HL-60 (cell line): ENCODE results near the gene TIMP4.

Experiments used
- DNase-seq, 2 experiments: peaks; one replicate each; pipeline ENCODE4 v3.0.0-alpha.2; 2010 to 2020; ENCODE audit warnings: low read depth in 1 of 2, low spot score in 1 of 2
- H3K27ac ChIP-seq: fragments of 250-450 bp; sonication (Bioruptor Pico); replicated peaks from 2 replicates; pipeline ENCODE4 v1.5.1; 2020; ENCODE audit warnings: mild to moderate bottlenecking, moderate library complexity
- H3K27me3 ChIP-seq: fragments of 250-450 bp; sonication (Bioruptor Pico); 2 replicates; pipeline ENCODE4 v1.5.1; 2021; ENCODE audit warnings: mild to moderate bottlenecking, moderate library complexity; ENCODE audit not compliant: insufficient read depth, poor library complexity, severe bottlenecking
- H3K4me3 ChIP-seq: replicated peaks from 2 replicates; pipeline ENCODE4 v1.5.1; 2011; ENCODE audit warnings: mild to moderate bottlenecking, control low read depth, low read length; ENCODE audit not compliant: insufficient read depth
- GABPA ChIP-seq: IDR thresholded peaks from 2 replicates; pipeline ENCODE4 v1.6.1; 2012; ENCODE audit warnings: low read depth
- POLR2AphosphoS5 ChIP-seq: IDR thresholded peaks from 2 replicates; pipeline ENCODE4 v1.6.1; 2012; ENCODE audit warnings: low read depth
- SPI1 ChIP-seq: IDR thresholded peaks from 2 replicates; pipeline ENCODE4 v1.6.1; 2012; ENCODE audit warnings: low read depth, mild to moderate bottlenecking, borderline replicate concordance
- TF ChIP-seq, protein P1 (sequence below): IDR thresholded peaks from 2 replicates; pipeline ENCODE4 v1.6.1; 2012; ENCODE audit warnings: low read depth; ENCODE audit not compliant: insufficient replicate concordance
- TF ChIP-seq, protein P2 (sequence below): IDR thresholded peaks from one replicate; pipeline ENCODE4 v1.5.1; 2011; ENCODE audit warnings: low read length, control low read depth, inconsistent platforms; ENCODE audit not compliant: insufficient read depth

Gene TIMP4

DNA sequence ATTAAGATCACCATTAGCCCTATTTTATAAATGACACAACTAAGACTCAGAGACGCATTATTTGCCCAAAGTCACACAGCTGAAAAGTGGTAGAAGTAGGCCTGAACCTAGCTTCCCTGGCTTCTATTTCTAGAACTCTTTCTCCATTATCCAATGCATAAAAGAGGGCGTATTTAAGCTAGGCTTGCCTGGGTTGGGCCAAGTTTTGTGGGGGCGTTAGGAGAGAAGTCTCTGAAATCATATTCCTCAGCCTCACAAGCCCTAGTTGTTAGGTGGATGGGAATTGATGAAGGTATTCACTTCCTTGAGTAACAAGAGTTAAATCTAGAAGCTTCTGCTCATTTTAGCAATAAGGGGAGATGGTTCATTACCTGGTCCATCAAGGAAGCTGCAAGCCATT lies 22.3 kb downstream of the TIMP4 start:
- no peak for DNase-seq
- Histone ChIP-seq H3K27ac (no peak overlapping the region), H3K27me3 (peaks cover 3% of the 10 kb centered on the region), H3K4me3 (no peak overlapping the region)
- TF ChIP-seq, protein P1, sequence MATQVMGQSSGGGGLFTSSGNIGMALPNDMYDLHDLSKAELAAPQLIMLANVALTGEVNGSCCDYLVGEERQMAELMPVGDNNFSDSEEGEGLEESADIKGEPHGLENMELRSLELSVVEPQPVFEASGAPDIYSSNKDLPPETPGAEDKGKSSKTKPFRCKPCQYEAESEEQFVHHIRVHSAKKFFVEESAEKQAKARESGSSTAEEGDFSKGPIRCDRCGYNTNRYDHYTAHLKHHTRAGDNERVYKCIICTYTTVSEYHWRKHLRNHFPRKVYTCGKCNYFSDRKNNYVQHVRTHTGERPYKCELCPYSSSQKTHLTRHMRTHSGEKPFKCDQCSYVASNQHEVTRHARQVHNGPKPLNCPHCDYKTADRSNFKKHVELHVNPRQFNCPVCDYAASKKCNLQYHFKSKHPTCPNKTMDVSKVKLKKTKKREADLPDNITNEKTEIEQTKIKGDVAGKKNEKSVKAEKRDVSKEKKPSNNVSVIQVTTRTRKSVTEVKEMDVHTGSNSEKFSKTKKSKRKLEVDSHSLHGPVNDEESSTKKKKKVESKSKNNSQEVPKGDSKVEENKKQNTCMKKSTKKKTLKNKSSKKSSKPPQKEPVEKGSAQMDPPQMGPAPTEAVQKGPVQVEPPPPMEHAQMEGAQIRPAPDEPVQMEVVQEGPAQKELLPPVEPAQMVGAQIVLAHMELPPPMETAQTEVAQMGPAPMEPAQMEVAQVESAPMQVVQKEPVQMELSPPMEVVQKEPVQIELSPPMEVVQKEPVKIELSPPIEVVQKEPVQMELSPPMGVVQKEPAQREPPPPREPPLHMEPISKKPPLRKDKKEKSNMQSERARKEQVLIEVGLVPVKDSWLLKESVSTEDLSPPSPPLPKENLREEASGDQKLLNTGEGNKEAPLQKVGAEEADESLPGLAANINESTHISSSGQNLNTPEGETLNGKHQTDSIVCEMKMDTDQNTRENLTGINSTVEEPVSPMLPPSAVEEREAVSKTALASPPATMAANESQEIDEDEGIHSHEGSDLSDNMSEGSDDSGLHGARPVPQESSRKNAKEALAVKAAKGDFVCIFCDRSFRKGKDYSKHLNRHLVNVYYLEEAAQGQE: no peak
- TF ChIP-seq SPI1 (no peak), POLR2AphosphoS5 (no peak), GABPA (no peak)
- TF ChIP-seq, protein P2, sequence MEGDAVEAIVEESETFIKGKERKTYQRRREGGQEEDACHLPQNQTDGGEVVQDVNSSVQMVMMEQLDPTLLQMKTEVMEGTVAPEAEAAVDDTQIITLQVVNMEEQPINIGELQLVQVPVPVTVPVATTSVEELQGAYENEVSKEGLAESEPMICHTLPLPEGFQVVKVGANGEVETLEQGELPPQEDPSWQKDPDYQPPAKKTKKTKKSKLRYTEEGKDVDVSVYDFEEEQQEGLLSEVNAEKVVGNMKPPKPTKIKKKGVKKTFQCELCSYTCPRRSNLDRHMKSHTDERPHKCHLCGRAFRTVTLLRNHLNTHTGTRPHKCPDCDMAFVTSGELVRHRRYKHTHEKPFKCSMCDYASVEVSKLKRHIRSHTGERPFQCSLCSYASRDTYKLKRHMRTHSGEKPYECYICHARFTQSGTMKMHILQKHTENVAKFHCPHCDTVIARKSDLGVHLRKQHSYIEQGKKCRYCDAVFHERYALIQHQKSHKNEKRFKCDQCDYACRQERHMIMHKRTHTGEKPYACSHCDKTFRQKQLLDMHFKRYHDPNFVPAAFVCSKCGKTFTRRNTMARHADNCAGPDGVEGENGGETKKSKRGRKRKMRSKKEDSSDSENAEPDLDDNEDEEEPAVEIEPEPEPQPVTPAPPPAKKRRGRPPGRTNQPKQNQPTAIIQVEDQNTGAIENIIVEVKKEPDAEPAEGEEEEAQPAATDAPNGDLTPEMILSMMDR: no peak

DNA sequence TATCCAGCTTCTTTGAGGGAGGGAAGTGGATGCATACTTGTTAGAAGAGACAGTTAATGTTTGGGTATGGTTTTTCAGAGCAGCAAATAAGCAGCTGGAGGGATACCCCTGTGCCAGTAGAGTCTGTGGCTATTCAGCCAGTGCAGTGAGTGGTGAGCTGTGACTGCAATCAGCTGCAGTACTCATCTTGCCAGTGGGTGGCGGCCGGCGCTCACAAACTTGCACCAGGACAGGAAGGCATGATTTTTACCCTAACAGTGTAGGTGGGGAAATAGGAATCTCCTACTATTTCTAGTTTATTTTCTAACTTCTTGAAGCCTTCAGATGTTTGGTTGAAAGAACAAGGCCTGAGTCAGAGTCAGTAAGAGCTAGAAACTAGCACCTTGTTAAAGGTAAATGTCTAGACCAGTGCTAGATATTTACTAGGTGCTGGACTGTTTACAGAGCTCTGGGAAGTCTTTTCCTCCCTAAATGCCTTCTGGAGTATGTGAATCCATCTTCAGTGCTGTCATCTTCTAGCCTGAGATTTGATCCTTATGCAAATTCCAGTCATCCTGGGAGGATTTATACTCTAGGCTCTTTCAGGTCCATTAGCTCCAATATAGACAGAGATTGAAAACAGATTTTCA lies 23.6 kb downstream of the TIMP4 start:
- Histone ChIP-seq H3K27ac (no peak overlapping the region), H3K27me3 (peaks cover 3% of the 10 kb centered on the region), H3K4me3 (no peak overlapping the region)
- TF ChIP-seq GABPA: no peak
- TF ChIP-seq, protein P2: peak; percentile 88
- TF ChIP-seq, protein P1: no peak
- no peak for TF ChIP-seq POLR2AphosphoS5
- peak in 1 of 2 experiments; percentile 74 for DNase-seq

DNA sequence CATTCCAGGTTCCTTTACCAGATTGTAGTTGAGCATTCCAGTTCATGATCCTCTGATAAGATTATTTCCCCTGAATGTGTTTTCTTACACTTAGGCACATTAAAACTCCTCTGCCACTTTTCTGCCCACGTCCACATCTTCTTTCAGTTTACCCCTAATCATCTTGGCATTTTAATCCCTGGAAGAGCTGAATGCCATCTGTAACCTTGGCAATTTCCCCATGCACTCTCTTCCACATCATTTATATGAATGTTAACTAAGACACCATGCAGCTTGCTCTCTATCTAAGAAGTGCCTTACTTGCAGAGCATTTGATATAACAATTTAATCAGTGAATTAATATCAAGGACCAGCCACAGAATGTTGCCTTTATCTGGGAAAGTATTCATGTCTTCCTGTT lies 25.8 kb downstream of the TIMP4 start:
- TF ChIP-seq, protein P1: no peak
- TF ChIP-seq SPI1 (no peak), GABPA (no peak), POLR2AphosphoS5 (no peak)
- TF ChIP-seq, protein P2: no peak
- DNase-seq: no peak
- peaks cover 3% of the 10 kb centered on the region for H3K27me3 ChIP-seq
- H3K27ac ChIP-seq: no peak overlapping the region
- H3K4me3 ChIP-seq: no peak overlapping the region
